ENCODE results near the gene ABCG1.
"Not testable (repeated sequence)": the region's sequence is repeated elsewhere in the genome, so short reads cannot be mapped to it uniquely, and the experiment has no call there.

ABCG1 gene

GRCh38 chr21:42218836-42219605 is at the start of gene ABCG1:
ABCG1 (plus strand) TSS chr21:42219140; CDS start chr21:42219263, 123 bp downstream.
- DNase-seq (ENCODE audit: low read depth), result peak; percentile 51

- no peak for DNase-seq (ENCODE audit: low read depth)
Observed at GRCh38 chr21:42169758-42170157, 49.2 kb upstream of the ABCG1 start.

- no peak for DNase-seq (ENCODE audit: low read depth)
Observed at GRCh38 chr21:42171091-42172053, 47.6 kb upstream of the ABCG1 start.

GRCh38 chr21:42172596-42173483 is 46.1 kb upstream of the ABCG1 start:
- no peak for DNase-seq (ENCODE audit: low read depth)

GRCh38 chr21:42174173-42174572 is 44.8 kb upstream of the ABCG1 start:
- DNase-seq (ENCODE audit: low read depth), result no peak

GRCh38 chr21:42175110-42175710 is 43.7 kb upstream of the ABCG1 start:
- no peak for DNase-seq (ENCODE audit: low read depth)

- DNase-seq (ENCODE audit: low read depth), result no peak
Observed at GRCh38 chr21:42176859-42177258, 42.1 kb upstream of the ABCG1 start.

GRCh38 chr21:42179316-42179715 is 39.6 kb upstream of the ABCG1 start:
- no peak for DNase-seq (ENCODE audit: low read depth)

GRCh38 chr21:42180001-42180400 is 38.9 kb upstream of the ABCG1 start:
- not testable (repeated sequence) for DNase-seq (ENCODE audit: low read depth)

GRCh38 chr21:42182713-42183371 is 36.1 kb upstream of the ABCG1 start:
- no peak for DNase-seq (ENCODE audit: low read depth)

- no peak for DNase-seq (ENCODE audit: low read depth)
Observed at GRCh38 chr21:42183374-42184266, 35.3 kb upstream of the ABCG1 start.

- no peak for DNase-seq (ENCODE audit: low read depth)
Observed at GRCh38 chr21:42186591-42186990, 32.3 kb upstream of the ABCG1 start.

- DNase-seq (ENCODE audit: low read depth), result peak; percentile 74
Observed at GRCh38 chr21:42187976-42188653, 30.8 kb upstream of the ABCG1 start.

- DNase-seq (ENCODE audit: low read depth), result no peak
Observed at GRCh38 chr21:42188663-42189062, 30.3 kb upstream of the ABCG1 start.

GRCh38 chr21:42189431-42189830 is 29.5 kb upstream of the ABCG1 start:
- no peak for DNase-seq (ENCODE audit: low read depth)

GRCh38 chr21:42189860-42190485 is 29.0 kb upstream of the ABCG1 start:
- DNase-seq (ENCODE audit: low read depth), result no peak

GRCh38 chr21:42190486-42190863 is 28.5 kb upstream of the ABCG1 start:
- DNase-seq (ENCODE audit: low read depth), result no peak

- DNase-seq (ENCODE audit: low read depth), result no peak
Observed at GRCh38 chr21:42191064-42191463, 27.9 kb upstream of the ABCG1 start.

Data from T-helper 22 cell (primary cell).